CMK (cell line): ENCODE measurements around the gene VTA1.
"Not testable (repeated sequence)": the region's sequence is repeated elsewhere in the genome, so short reads cannot be mapped to it uniquely, and the experiment has no call there.

Experiments used
- DNase-seq: peaks from one replicate; pipeline ENCODE4 v3.0.0-alpha.2; 2010; ENCODE audit warnings: low read depth

Gene VTA1

GRCh38 chr6:142171351-142171750 lies 24.3 kb downstream of the VTA1 start:
- DNase-seq = no peak

- no peak for DNase-seq
Measured at GRCh38 chr6:142172758-142173157, 25.7 kb downstream of the VTA1 start.

GRCh38 chr6:142173980-142174379 lies 26.9 kb downstream of the VTA1 start:
- no peak for DNase-seq

GRCh38 chr6:142174703-142175102 lies 27.6 kb downstream of the VTA1 start:
- DNase-seq = no peak

- DNase-seq = no peak
Measured at GRCh38 chr6:142178129-142178528, 31.1 kb downstream of the VTA1 start.

- no peak for DNase-seq
Measured at GRCh38 chr6:142182004-142182403, 34.9 kb downstream of the VTA1 start.

- DNase-seq = no peak
Measured at GRCh38 chr6:142183351-142183750, 36.3 kb downstream of the VTA1 start.

- no peak for DNase-seq
Measured at GRCh38 chr6:142184307-142184706, 37.2 kb downstream of the VTA1 start.

GRCh38 chr6:142185641-142186040 lies 38.6 kb downstream of the VTA1 start:
- DNase-seq = no peak

- DNase-seq = no peak
Measured at GRCh38 chr6:142187209-142187608, 40.1 kb downstream of the VTA1 start.

GRCh38 chr6:142188341-142188740 lies 41.3 kb downstream of the VTA1 start:
- DNase-seq = not testable (repeated sequence)

GRCh38 chr6:142189057-142189456 lies 42.0 kb downstream of the VTA1 start:
- no peak for DNase-seq

- DNase-seq = no peak
Measured at GRCh38 chr6:142192343-142192742, 45.3 kb downstream of the VTA1 start.

- DNase-seq = no peak
Measured at GRCh38 chr6:142193621-142194020, 46.6 kb downstream of the VTA1 start.

- no peak for DNase-seq
Measured at GRCh38 chr6:142195862-142196541, 48.9 kb downstream of the VTA1 start.

- DNase-seq = no peak
Measured at GRCh38 chr6:142200846-142201628, 54.0 kb downstream of the VTA1 start.

GRCh38 chr6:142207265-142207877 lies 60.3 kb downstream of the VTA1 start:
- DNase-seq = no peak

GRCh38 chr6:142210606-142211005 lies 63.5 kb downstream of the VTA1 start:
- DNase-seq = no peak

- DNase-seq = no peak
Measured at GRCh38 chr6:142213402-142213801, 66.3 kb downstream of the VTA1 start.

GRCh38 chr6:142218446-142218845 lies 71.4 kb downstream of the VTA1 start:
- DNase-seq = no peak

GRCh38 chr6:142222022-142222421 lies 75.0 kb downstream of the VTA1 start:
- no peak for DNase-seq

GRCh38 chr6:142223938-142224337 lies 76.9 kb downstream of the VTA1 start:
- DNase-seq = no peak

- DNase-seq = no peak
Measured at GRCh38 chr6:142225115-142225514, 78.1 kb downstream of the VTA1 start.
